NCI-H1417 treated with DMSO at 0.1 percent for 48 hours (cell line): ENCODE measurements around the gene XXYLT1.

Source experiments
- DNase-seq: peaks from one replicate; lab custom pipeline; 2025; lab: John Stamatoyannopoulos, UW

XXYLT1 gene

GRCh38 chr3:195025884-195026200 lies 245.1 kb downstream of the XXYLT1 start:
- DNase-seq: no peak

- no peak for DNase-seq
These were observed 245.7 kb downstream of the XXYLT1 start for GRCh38 chr3:195025056-195025883.

- no peak for DNase-seq
These were observed 247.0 kb downstream of the XXYLT1 start for GRCh38 chr3:195023989-195024388.

- no peak for DNase-seq
These were observed 247.4 kb downstream of the XXYLT1 start for GRCh38 chr3:195023576-195023975.

GRCh38 chr3:195021692-195022091 lies 249.3 kb downstream of the XXYLT1 start:
- no peak for DNase-seq

- DNase-seq: no peak
These were observed 250.0 kb downstream of the XXYLT1 start for GRCh38 chr3:195020921-195021320.

- no peak for DNase-seq
These were observed 250.8 kb downstream of the XXYLT1 start for GRCh38 chr3:195020185-195020584.

GRCh38 chr3:195019335-195019734 lies 251.6 kb downstream of the XXYLT1 start:
- DNase-seq: no peak
